NCI-H226 (cell line): ENCODE measurements around the gene MEIS1.

ENCODE experiments used
- DNase-seq: peaks from one replicate; pipeline ENCODE4 v3.0.0-alpha.2; 2015

MEIS1 gene

GRCh38 chr2:66432801-66433694 is 1.9 kb upstream of the MEIS1 start:
- DNase-seq: peak; percentile 86

GRCh38 chr2:66433695-66433944 is 1.3 kb upstream of the MEIS1 start:
- no peak for DNase-seq

- peak; percentile 30 for DNase-seq
These were observed 813 bp upstream of the MEIS1 start for GRCh38 chr2:66433945-66434678.

DNA sequence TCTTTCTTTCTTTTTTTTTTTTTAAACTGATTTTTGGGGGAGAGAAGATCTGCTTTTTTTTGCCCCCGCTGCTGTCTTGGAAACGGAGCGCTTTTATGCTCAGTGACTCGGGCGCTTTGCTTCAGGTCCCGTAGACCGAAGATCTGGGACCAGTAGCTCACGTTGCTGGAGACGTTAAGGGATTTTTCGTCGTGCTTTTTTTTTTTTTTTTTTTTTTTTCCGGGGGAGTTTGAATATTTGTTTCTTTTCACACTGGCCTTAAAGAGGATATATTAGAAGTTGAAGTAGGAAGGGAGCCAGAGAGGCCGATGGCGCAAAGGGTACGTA is 587 bp downstream of the MEIS1 start:
- no peak for DNase-seq

DNA sequence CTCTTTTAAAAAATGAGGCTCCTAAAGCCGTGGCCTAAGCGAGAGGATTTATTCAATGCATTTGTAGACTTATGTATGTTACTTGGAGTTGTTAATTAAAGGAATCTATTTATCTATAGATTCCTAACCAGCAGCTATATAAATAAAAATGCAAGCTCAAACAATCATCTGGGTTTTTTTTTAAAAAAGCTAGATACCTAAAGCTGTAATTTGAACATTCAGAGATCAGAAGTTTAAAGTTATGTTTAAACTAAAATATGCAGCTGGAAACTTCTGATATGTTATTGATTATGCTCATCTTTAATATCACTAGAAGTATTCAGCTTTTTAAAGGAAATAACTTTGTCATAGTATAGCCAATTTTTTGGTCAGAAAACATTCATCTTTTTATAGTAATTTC is 1.0 kb downstream of the MEIS1 start:
- DNase-seq: no peak

- DNase-seq: no peak
These were observed 1.7 kb downstream of the MEIS1 start for GRCh38 chr2:66436581-66437001.

DNA sequence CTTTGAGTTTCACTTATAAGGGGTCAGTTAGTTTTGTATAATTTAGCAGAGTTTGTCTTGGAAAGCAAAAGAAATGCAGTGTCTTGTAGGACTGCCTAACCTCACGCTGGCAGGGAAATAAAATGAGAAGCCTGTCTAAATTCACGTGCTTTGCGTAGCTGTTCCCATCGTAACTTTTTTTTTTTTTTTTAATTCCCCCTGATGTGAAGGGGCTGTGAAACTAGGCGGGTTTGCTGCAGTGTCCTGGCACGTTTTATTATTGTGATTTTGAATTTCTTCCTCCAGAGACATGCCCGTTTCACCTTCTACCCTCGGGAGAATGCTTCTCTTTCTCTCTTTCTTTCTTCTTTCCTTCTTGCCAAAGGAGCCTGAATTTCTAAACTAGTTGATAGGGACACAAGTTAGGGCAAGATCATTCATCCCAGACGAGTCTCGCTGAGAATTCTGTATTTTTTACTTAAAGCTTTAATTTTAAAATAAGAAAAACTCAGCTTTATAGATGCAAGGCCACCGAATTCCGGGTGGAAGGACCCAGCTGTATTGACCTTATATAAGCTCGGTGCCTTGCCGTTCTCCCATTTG is 2.3 kb downstream of the MEIS1 start:
- no peak for DNase-seq

DNA sequence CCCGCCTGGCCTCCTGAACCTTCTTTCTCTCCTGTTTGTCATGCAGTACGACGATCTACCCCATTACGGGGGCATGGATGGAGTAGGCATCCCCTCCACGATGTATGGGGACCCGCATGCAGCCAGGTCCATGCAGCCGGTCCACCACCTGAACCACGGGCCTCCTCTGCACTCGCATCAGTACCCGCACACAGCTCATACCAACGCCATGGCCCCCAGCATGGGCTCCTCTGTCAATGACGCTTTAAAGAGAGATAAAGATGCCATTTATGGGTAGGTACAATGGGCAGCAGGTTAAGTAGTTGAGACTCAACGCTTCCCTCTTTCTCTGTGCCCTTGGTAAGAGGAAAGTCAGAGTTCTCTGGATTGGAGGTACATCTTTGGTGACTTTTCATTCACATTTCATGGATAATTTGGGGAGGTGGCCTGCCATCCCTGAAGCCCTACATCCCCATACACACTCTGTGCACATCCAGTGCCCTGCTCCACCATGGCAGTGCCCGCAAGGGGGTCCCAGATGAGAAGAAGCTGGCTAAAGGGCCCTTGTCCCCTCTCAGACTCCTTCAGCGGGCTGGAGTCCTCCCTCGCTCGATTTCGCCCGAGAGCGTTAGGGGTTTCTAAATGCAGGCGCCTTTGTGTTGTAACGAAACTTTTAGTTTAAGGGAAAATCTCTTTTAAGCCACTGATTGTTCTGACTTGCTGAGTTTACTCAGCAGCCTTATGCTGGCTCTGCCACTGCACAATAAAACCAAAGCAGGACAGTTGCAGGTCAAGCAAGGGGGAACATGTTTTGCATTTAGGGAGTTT is 3.0 kb downstream of the MEIS1 start:
- DNase-seq: no peak

GRCh38 chr2:66438498-66438833 is 3.5 kb downstream of the MEIS1 start:
- DNase-seq: no peak

DNA sequence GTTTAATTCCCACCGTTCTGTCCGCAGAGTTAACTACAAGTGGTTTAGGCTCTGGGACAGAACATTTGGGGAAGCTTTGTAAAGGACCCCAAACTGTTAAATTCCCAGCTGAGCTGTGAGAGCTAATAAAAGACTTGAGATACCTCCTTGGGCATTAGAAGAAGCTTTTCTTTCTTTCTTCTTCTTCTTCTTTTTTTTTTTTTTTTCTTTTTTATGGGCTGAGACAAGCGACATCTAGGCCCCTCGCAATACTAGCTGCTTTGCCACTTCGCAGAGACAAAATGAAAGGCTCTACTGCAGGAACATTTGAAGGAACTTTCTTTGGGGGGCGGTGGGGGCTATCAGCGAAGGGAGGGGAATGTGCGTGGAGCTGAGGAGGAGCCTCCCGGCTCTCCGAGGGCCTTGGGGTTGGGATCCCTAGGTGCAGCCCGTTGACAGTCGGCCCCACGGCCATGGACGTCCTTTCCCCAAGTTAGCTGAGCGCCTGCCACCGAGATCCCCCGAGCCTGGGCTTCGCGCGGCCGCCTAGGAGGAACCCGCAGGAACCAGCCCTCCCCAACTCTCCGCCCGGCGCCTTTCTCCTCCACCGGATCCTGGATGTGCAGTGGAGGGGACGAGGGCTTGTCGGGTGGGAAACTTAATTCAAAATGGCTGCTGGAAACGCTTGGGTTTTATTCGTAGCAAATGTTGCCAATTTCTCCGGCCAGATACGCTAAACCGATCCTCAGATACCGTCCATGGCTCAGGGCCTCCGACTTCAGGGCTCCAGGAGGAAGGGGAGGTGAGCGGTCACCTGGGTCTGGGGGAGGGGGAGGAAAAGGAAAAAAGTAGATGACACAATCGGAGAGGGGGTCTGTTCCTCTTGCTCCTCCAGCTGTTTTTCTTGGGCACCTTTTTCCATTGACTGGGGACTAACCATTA is 4.2 kb downstream of the MEIS1 start:
- DNase-seq: no peak

DNA sequence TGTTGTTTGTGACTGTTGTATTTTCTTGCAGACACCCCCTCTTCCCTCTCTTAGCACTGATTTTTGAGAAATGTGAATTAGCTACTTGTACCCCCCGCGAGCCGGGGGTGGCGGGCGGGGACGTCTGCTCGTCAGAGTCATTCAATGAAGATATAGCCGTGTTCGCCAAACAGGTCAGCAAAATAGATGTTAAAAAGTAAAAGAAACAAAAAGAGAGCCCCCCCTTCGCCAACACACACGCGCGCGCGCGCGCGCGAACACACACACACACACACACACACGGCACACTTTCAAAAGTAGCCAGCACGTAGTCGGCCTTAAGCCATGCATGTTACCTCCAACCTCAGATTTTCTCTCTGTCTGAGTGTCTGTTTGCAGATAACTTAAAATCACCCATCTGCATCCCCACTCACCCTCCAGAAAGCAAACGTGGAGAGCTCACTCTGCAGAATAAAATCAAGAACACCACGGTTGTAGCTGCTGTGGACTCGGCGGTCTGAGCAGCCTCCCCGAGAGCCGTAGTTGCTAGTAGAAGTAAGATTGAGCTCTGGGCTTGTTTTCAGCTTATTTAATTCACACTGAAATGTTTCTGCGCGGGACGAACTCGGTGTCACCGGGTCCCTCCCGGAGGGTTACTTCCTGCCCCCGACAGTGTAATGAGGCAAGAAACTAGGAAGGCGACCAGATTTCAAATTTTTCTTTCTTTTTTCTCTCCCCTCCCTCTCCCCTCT is 5.1 kb downstream of the MEIS1 start:
- no peak for DNase-seq

GRCh38 chr2:66440708-66441497 is 6.0 kb downstream of the MEIS1 start:
- DNase-seq: no peak

GRCh38 chr2:66441581-66442320 is 6.8 kb downstream of the MEIS1 start:
- no peak for DNase-seq

GRCh38 chr2:66442516-66443185 is 7.7 kb downstream of the MEIS1 start:
- no peak for DNase-seq

GRCh38 chr2:66443186-66443978 is 8.5 kb downstream of the MEIS1 start:
- no peak for DNase-seq

DNA sequence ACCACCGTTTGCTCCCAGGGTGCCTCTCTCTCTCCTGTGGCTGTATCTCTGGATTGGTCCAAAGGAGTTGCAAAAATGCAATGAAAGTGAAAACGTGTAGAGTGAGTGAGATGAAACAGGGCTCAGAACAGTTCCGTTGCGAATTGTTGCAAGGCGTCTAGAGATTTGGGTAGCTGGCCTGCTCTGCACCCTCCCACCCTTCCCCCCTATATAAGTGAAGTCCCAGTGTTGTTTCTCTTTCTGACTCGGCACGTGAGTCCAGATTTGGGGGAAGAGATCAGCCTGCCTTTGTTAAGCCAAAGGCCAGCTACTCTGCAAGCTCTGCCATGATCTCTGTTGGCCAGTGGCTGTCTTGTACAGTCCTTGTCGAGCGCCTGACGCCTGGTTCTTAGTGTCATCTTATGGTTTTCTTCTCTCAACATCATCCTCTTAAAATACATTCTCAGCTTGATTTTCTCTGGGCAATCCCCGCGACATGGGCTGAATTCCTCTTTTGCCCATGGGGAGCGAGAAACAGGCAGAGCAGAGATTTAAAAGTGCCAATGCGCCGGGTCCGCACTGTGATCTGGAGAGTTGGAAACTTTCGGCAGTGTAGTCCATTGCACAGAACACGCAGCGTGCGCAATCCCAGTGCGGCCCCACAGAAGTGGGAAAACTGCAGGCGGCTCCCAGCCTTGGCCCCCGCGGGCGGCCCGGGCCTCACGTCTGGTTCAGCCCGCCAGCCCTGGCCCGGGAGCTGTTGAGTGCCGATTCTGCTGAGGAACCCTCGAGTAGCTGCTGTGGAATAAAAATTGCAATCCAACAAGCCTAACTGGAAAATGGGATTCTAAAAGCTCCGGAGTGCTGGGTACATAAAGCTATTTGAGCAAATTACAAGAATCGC is 9.3 kb downstream of the MEIS1 start:
- DNase-seq: no peak

DNA sequence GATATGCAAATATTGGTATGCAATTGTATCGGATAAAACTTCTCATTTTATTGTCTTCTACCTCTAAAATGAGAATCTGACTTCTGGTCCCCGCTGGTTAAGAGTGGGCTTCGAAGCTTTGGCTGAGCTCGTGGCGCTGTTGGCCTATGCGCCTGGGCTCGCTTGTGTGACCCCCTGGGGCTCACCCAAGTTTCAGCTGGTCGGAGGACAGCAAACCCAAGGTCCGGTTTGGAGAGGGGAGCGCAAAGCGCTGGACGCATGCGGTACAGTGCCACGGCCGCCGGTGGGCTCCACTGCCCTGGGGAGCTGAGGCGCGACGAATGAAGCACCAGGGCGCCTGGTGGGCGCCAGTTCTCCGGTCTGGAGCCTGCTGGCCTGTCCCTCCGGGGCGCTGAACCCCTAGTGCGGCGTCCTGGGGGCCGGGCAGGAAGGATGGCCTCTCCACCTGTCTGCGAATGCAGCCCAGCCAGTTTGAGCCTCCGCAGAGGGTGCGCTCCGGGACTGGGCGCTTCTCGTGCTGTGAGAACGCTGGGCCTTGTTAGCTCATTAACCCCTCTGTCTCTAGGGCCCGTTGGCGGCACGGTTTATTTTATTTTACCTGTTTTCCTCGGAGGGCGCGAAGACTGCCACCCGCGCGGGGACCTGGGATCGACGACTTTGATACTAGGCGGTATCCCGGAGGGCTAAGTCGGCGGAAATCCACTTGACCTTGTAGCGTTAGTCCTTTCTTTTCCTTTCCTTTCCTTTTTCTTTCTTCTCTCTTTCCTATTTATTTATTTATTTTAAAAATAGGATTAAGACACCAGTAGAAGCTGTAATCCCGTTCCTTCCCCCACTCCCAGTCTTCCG is 10.4 kb downstream of the MEIS1 start:
- DNase-seq: no peak
